ENCODE measurements around the gene CALML3. TPM values are rescaled to one million over a fixed set of nuclear protein-coding genes. Genes with fewer than 3 reads are reported as not detected.

CALML3 gene
- total RNA-seq, 1 donor from 2014 or later = not detected

- no peak overlapping the region for H3K4me3 Mint-ChIP-seq (ENCODE audit: unreplicated experiment)
- H3K27me3 Mint-ChIP-seq (ENCODE audit: unreplicated experiment) = no peaks in the 10 kb centered on the region
- TF ChIP-seq, protein P1, sequence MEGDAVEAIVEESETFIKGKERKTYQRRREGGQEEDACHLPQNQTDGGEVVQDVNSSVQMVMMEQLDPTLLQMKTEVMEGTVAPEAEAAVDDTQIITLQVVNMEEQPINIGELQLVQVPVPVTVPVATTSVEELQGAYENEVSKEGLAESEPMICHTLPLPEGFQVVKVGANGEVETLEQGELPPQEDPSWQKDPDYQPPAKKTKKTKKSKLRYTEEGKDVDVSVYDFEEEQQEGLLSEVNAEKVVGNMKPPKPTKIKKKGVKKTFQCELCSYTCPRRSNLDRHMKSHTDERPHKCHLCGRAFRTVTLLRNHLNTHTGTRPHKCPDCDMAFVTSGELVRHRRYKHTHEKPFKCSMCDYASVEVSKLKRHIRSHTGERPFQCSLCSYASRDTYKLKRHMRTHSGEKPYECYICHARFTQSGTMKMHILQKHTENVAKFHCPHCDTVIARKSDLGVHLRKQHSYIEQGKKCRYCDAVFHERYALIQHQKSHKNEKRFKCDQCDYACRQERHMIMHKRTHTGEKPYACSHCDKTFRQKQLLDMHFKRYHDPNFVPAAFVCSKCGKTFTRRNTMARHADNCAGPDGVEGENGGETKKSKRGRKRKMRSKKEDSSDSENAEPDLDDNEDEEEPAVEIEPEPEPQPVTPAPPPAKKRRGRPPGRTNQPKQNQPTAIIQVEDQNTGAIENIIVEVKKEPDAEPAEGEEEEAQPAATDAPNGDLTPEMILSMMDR (IDR thresholded peaks at IDR 0.05; ENCODE audit: partially characterized antibody, unreplicated experiment) = no peak
- no peaks in the 10 kb centered on the region for H3K9me3 Mint-ChIP-seq (ENCODE audit: unreplicated experiment)
- no peaks in the 10 kb centered on the region for H3K4me1 Mint-ChIP-seq (ENCODE audit: low read depth, unreplicated experiment)
- no peak for DNase-seq
- H3K27ac Mint-ChIP-seq (ENCODE audit: unreplicated experiment) = no peak overlapping the region
- peaks cover 6% of the 10 kb centered on the region for H3K36me3 Mint-ChIP-seq (ENCODE audit: unreplicated experiment)
Observed at GRCh38 chr10:5492322-5492855, 32.4 kb upstream of the CALML3 start.

GRCh38 chr10:5492929-5493576 is 31.7 kb upstream of the CALML3 start:
- TF ChIP-seq, protein P1 (IDR thresholded peaks at IDR 0.05; ENCODE audit: partially characterized antibody, unreplicated experiment) = no peak
- Mint-ChIP-seq H3K4me3 (ENCODE audit: unreplicated experiment) (no peak overlapping the region), H3K27me3 (ENCODE audit: unreplicated experiment) (no peaks in the 10 kb centered on the region), H3K4me1 (ENCODE audit: low read depth, unreplicated experiment) (no peaks in the 10 kb centered on the region), H3K9me3 (ENCODE audit: unreplicated experiment) (no peaks in the 10 kb centered on the region), H3K27ac (ENCODE audit: unreplicated experiment) (no peak overlapping the region), H3K36me3 (ENCODE audit: unreplicated experiment) (peaks cover 6% of the 10 kb centered on the region)
- no peak for DNase-seq

- Mint-ChIP-seq H3K9me3 (ENCODE audit: unreplicated experiment) (no peaks in the 10 kb centered on the region), H3K4me1 (ENCODE audit: low read depth, unreplicated experiment) (no peaks in the 10 kb centered on the region), H3K4me3 (ENCODE audit: unreplicated experiment) (no peak overlapping the region), H3K27me3 (ENCODE audit: unreplicated experiment) (no peaks in the 10 kb centered on the region), H3K27ac (ENCODE audit: unreplicated experiment) (no peak overlapping the region), H3K36me3 (ENCODE audit: unreplicated experiment) (peaks cover 6% of the 10 kb centered on the region)
- TF ChIP-seq, protein P1 (IDR thresholded peaks at IDR 0.05; ENCODE audit: partially characterized antibody, unreplicated experiment) = no peak
- DNase-seq = no peak
Observed at GRCh38 chr10:5493691-5494090, 31.1 kb upstream of the CALML3 start.

- TF ChIP-seq, protein P1 (IDR thresholded peaks at IDR 0.05; ENCODE audit: partially characterized antibody, unreplicated experiment) = no peak
- Mint-ChIP-seq H3K27ac (ENCODE audit: unreplicated experiment) (no peak overlapping the region), H3K27me3 (ENCODE audit: unreplicated experiment) (no peaks in the 10 kb centered on the region), H3K4me1 (ENCODE audit: low read depth, unreplicated experiment) (no peaks in the 10 kb centered on the region), H3K4me3 (ENCODE audit: unreplicated experiment) (no peak overlapping the region), H3K36me3 (ENCODE audit: unreplicated experiment) (peaks cover 6% of the 10 kb centered on the region), H3K9me3 (ENCODE audit: unreplicated experiment) (no peaks in the 10 kb centered on the region)
- no peak for DNase-seq
Observed at GRCh38 chr10:5494611-5495010, 30.1 kb upstream of the CALML3 start.

Data from glutamatergic neuron (in vitro differentiated cells).